GM19452 (cell line): ENCODE measurements around the gene PDE4B.
"Not testable (repeated sequence)": the region's sequence is repeated elsewhere in the genome, so short reads cannot be mapped to it uniquely, and the experiment has no call there.

Source experiments
- ATAC-seq: cut with Tn5 transposase; IDR thresholded peaks from one replicate; pipeline ENCODE4 v1.9.1; 2021; ENCODE audit not compliant: unreplicated experiment

PDE4B gene

GRCh38 chr1:66300972-66301451 is 508.3 kb downstream of the PDE4B start:
- peak; percentile 88 for ATAC-seq

- ATAC-seq, result no peak
Observed at GRCh38 chr1:66302184-66302742, 509.6 kb downstream of the PDE4B start.

GRCh38 chr1:66302815-66303214 is 510.1 kb downstream of the PDE4B start:
- ATAC-seq, result no peak

- ATAC-seq, result no peak
Observed at GRCh38 chr1:66303646-66304045, 511.0 kb downstream of the PDE4B start.

GRCh38 chr1:66304128-66304527 is 511.4 kb downstream of the PDE4B start:
- ATAC-seq, result no peak

GRCh38 chr1:66305927-66306326 is 513.2 kb downstream of the PDE4B start:
- no peak for ATAC-seq

- no peak for ATAC-seq
Observed at GRCh38 chr1:66309006-66309741, 516.5 kb downstream of the PDE4B start.

- ATAC-seq, result no peak
Observed at GRCh38 chr1:66311092-66311491, 518.4 kb downstream of the PDE4B start.

- no peak for ATAC-seq
Observed at GRCh38 chr1:66311628-66312027, 518.9 kb downstream of the PDE4B start.

GRCh38 chr1:66312271-66312990 is 519.7 kb downstream of the PDE4B start:
- no peak for ATAC-seq

GRCh38 chr1:66313429-66313828 is 520.7 kb downstream of the PDE4B start:
- no peak for ATAC-seq

GRCh38 chr1:66315671-66316070 is 523.0 kb downstream of the PDE4B start:
- no peak for ATAC-seq

- ATAC-seq, result no peak
Observed at GRCh38 chr1:66316464-66317247, 524.0 kb downstream of the PDE4B start.

- no peak for ATAC-seq
Observed at GRCh38 chr1:66317248-66317515, 524.5 kb downstream of the PDE4B start.

- ATAC-seq, result no peak
Observed at GRCh38 chr1:66320231-66320630, 527.5 kb downstream of the PDE4B start.

- not testable (repeated sequence) for ATAC-seq
Observed at GRCh38 chr1:66322462-66322861, 529.8 kb downstream of the PDE4B start.

GRCh38 chr1:66323958-66324625 is 531.4 kb downstream of the PDE4B start:
- no peak for ATAC-seq

- ATAC-seq, result no peak
Observed at GRCh38 chr1:66325594-66326380, 533.1 kb downstream of the PDE4B start.

GRCh38 chr1:66326867-66327266 is 534.2 kb downstream of the PDE4B start:
- no peak for ATAC-seq

GRCh38 chr1:66327588-66327987 is 534.9 kb downstream of the PDE4B start:
- ATAC-seq, result no peak
